Measurements from ENCODE around the gene CHST14. TPM values are rescaled to one million over a fixed set of nuclear protein-coding genes. Genes with fewer than 3 reads are reported as not detected.

Gene CHST14
- 10 to 100 TPM; 12.1 to 12.6 TPM for total RNA-seq

- Mint-ChIP-seq H3K4me1 (ENCODE audit: low read depth) (peaks cover 31% of the 10 kb centered on the region), H3K27ac (peak within 1 kb of the TSS; percentile 89), H3K36me3 (ENCODE audit: low read depth) (peaks cover 22% of the 10 kb centered on the region), H3K9me3 (ENCODE audit: insufficient read depth) (no peaks in the 10 kb centered on the region), H3K27me3 (ENCODE audit: low read depth) (no peaks in the 10 kb centered on the region), H3K4me3 (peak within 1 kb of the TSS; percentile 88)
- POLR2A ChIA-PET: interaction anchor here (0.6 to 1.3 kb wide), 4 partner anchors 8 to 161 kb away, joined by 3 read pairs; no protein-coding TSS in a partner anchor
- CTCF ChIA-PET: interaction anchor here (1.0 to 2.2 kb wide), 3 partner anchors 13 to 126 kb away, joined by 4 to 9 read pairs (median 9); partner anchors contain the start of gene BAHD1
- ATAC-seq (peak; percentile 87), DNase-seq (peak; percentile 59)
Measured at GRCh38 chr15:40470423-40471104, at the start of gene CHST14. CHST14 (plus strand) TSS chr15:40470984; CDS start chr15:40471214, 230 bp downstream.

GRCh38 chr15:40421246-40422157 lies 49.3 kb upstream of the CHST14 start:
- peak; percentile 99 for ATAC-seq
- ChIA-PET POLR2A (interaction anchor here (0.9 to 2.0 kb wide), 3 partner anchors 17 to 82 kb away, joined by 3 to 5 read pairs (median 3); no protein-coding TSS in a partner anchor), CTCF (interaction anchor here (0.7 to 11.4 kb wide), 30 partner anchors 8 to 204 kb away, joined by 3 to 109 read pairs (median 6); partner anchors contain the start of genes BAHD1, CCDC9B, INAFM2 and IVD)
- DNase-seq: peak; percentile 86
- H3K27ac Mint-ChIP-seq: no peak overlapping the region
- H3K4me3 Mint-ChIP-seq: no peak overlapping the region
- H3K36me3 Mint-ChIP-seq (ENCODE audit: low read depth): peaks cover 2% of the 10 kb centered on the region
- H3K4me1 Mint-ChIP-seq (ENCODE audit: low read depth): peaks cover 8% of the 10 kb centered on the region
- no peaks in the 10 kb centered on the region for H3K9me3 Mint-ChIP-seq (ENCODE audit: insufficient read depth)
- H3K27me3 Mint-ChIP-seq (ENCODE audit: low read depth): no peaks in the 10 kb centered on the region

GRCh38 chr15:40424483-40425115 lies 46.2 kb upstream of the CHST14 start:
- no peaks in the 10 kb centered on the region for H3K9me3 Mint-ChIP-seq (ENCODE audit: insufficient read depth)
- ChIA-PET CTCF (interaction anchor here (0.9 to 11.4 kb wide), 5 partner anchors 15 to 93 kb away, joined by 3 to 109 read pairs (median 5); no protein-coding TSS in a partner anchor), POLR2A (interaction anchor here (1.2 kb wide), 1 partner anchor 56 kb away, joined by 6 read pairs; no protein-coding TSS in a partner anchor)
- ATAC-seq (no peak), DNase-seq (no peak)
- H3K27me3 Mint-ChIP-seq (ENCODE audit: low read depth): no peaks in the 10 kb centered on the region
- peaks cover 8% of the 10 kb centered on the region for H3K4me1 Mint-ChIP-seq (ENCODE audit: low read depth)
- H3K36me3 Mint-ChIP-seq (ENCODE audit: low read depth): no peaks in the 10 kb centered on the region
- H3K4me3 Mint-ChIP-seq: no peak overlapping the region
- H3K27ac Mint-ChIP-seq: no peak overlapping the region

DNA sequence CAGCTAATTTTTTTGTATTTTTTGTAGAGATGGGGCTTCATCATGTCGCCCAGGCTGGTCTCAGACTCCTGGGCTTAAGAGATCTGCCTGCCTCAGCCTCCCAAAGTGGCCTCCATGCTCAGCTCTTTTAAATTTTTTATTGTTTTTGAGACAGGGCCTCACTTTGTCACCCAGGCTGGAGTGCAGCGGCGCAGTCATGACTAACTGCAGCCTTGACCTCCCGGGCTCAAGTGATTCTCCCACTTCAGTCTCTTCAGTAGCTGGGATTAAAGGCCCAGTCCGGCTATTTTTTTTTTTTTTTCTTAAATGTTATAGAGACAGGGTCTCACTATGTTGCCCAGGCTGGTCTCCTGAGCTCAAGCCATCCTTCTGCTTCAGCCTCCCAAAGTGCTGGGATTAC lies 45.1 kb upstream of the CHST14 start:
- no peak for ATAC-seq
- POLR2A ChIA-PET: interaction anchor here (0.6 kb wide), 1 partner anchor 229 kb away, joined by 4 read pairs; no protein-coding TSS in a partner anchor
- no peaks in the 10 kb centered on the region for H3K9me3 Mint-ChIP-seq (ENCODE audit: insufficient read depth)

GRCh38 chr15:40427188-40427587 lies 43.6 kb upstream of the CHST14 start:
- H3K4me1 Mint-ChIP-seq (ENCODE audit: low read depth): peaks cover under 1% of the 10 kb centered on the region
- ATAC-seq: no peak
- no peaks in the 10 kb centered on the region for H3K36me3 Mint-ChIP-seq (ENCODE audit: low read depth)
- ChIA-PET CTCF (interaction anchor here (1.9 to 11.4 kb wide), 2 partner anchors 58 to 89 kb away, joined by 8 to 109 read pairs; no protein-coding TSS in a partner anchor), POLR2A (no interaction called here)
- H3K27ac Mint-ChIP-seq: no peak overlapping the region
- DNase-seq: no peak
- H3K27me3 Mint-ChIP-seq (ENCODE audit: low read depth): no peaks in the 10 kb centered on the region
- no peak overlapping the region for H3K4me3 Mint-ChIP-seq
- H3K9me3 Mint-ChIP-seq (ENCODE audit: insufficient read depth): no peaks in the 10 kb centered on the region

More for the DNA sequence above, 45.1 kb upstream of the CHST14 start:
- CTCF ChIA-PET: interaction anchor here (1.1 to 11.4 kb wide), 6 partner anchors 57 to 147 kb away, joined by 3 to 109 read pairs (median 6); no protein-coding TSS in a partner anchor
- no peak for DNase-seq
- no peak overlapping the region for H3K27ac Mint-ChIP-seq
- H3K4me1 Mint-ChIP-seq (ENCODE audit: low read depth): peaks cover 8% of the 10 kb centered on the region
- no peaks in the 10 kb centered on the region for H3K27me3 Mint-ChIP-seq (ENCODE audit: low read depth)
- no peaks in the 10 kb centered on the region for H3K36me3 Mint-ChIP-seq (ENCODE audit: low read depth)
- no peak overlapping the region for H3K4me3 Mint-ChIP-seq

- CTCF ChIA-PET: no interaction called here
Measured at GRCh38 chr15:40428185-40428584, 42.6 kb upstream of the CHST14 start.

GRCh38 chr15:40429068-40429710 lies 41.6 kb upstream of the CHST14 start:
- Mint-ChIP-seq H3K27ac (no peak overlapping the region), H3K27me3 (ENCODE audit: low read depth) (peaks cover under 1% of the 10 kb centered on the region), H3K4me1 (ENCODE audit: low read depth) (peaks cover 3% of the 10 kb centered on the region), H3K4me3 (no peak overlapping the region), H3K9me3 (ENCODE audit: insufficient read depth) (no peaks in the 10 kb centered on the region), H3K36me3 (ENCODE audit: low read depth) (no peaks in the 10 kb centered on the region)
- ChIA-PET CTCF (interaction anchor here (1.6 kb wide), 1 partner anchor 31 kb away, joined by 3 read pairs; no protein-coding TSS in a partner anchor), POLR2A (no interaction called here)
- no peak for DNase-seq
- no peak for ATAC-seq

More at GRCh38 chr15:40428185-40428584, 42.6 kb upstream of the CHST14 start:
- H3K4me1 Mint-ChIP-seq (ENCODE audit: low read depth): peaks cover 3% of the 10 kb centered on the region
- DNase-seq (no peak), ATAC-seq (no peak)
- H3K4me3 Mint-ChIP-seq: no peak overlapping the region
- no peaks in the 10 kb centered on the region for H3K36me3 Mint-ChIP-seq (ENCODE audit: low read depth)
- POLR2A ChIA-PET: no interaction called here
- no peaks in the 10 kb centered on the region for H3K27me3 Mint-ChIP-seq (ENCODE audit: low read depth)
- H3K27ac Mint-ChIP-seq: no peak overlapping the region
- no peaks in the 10 kb centered on the region for H3K9me3 Mint-ChIP-seq (ENCODE audit: insufficient read depth)

GRCh38 chr15:40430271-40430805 lies 40.4 kb upstream of the CHST14 start:
- POLR2A ChIA-PET: no interaction called here
- H3K4me1 Mint-ChIP-seq (ENCODE audit: low read depth): peaks cover 7% of the 10 kb centered on the region

DNA sequence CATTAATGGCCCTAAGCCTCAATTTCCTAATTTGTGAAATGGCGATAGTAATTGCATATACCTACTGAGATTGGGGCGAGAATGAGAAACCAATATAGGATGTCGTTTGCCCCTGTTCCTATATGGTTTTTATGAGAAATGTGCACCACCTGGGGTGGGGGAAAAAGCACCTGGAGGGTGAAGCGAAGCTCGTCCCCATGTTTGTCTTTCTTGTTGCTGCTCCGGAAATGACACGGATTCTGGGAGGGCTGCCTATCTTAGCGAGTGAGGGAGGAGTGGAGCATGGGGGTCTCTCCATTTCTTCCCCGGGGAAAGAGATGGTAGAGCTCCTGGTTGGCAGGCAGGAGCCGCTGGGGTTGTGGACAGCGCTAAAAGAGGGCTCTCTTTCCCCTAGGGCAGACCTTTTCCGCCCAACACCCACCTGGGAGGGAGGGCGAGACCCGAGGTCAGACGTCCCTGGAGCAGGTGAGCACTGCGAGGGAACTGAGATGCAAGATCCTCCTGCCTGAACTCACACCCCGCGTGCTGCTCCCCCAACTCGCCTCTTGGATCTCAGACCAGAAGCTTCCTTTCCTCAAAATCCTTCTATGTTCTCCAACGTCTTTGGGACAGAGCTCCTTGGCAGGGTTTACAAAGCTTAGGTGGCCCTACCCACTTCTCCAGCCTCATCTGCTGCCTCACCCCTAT lies 35.6 kb upstream of the CHST14 start:
- ATAC-seq (no peak), DNase-seq (no peak)
- H3K36me3 Mint-ChIP-seq (ENCODE audit: low read depth): no peaks in the 10 kb centered on the region
- H3K4me3 Mint-ChIP-seq: no peak overlapping the region
- H3K27me3 Mint-ChIP-seq (ENCODE audit: low read depth): peaks cover 53% of the 10 kb centered on the region
- CTCF ChIA-PET: interaction anchor here (1.1 kb wide), 1 partner anchor 14 kb away, joined by 3 read pairs; no protein-coding TSS in a partner anchor
- no peaks in the 10 kb centered on the region for H3K9me3 Mint-ChIP-seq (ENCODE audit: insufficient read depth)
- POLR2A ChIA-PET: no interaction called here
- H3K27ac Mint-ChIP-seq: no peak overlapping the region
- H3K4me1 Mint-ChIP-seq (ENCODE audit: low read depth): peaks cover 26% of the 10 kb centered on the region

More at GRCh38 chr15:40430271-40430805, 40.4 kb upstream of the CHST14 start:
- Mint-ChIP-seq H3K36me3 (ENCODE audit: low read depth) (no peaks in the 10 kb centered on the region), H3K27me3 (ENCODE audit: low read depth) (peaks cover 10% of the 10 kb centered on the region), H3K4me3 (no peak overlapping the region), H3K9me3 (ENCODE audit: insufficient read depth) (no peaks in the 10 kb centered on the region), H3K27ac (no peak overlapping the region)
- DNase-seq: no peak
- CTCF ChIA-PET: interaction anchor here (0.8 to 1.6 kb wide), 3 partner anchors 9 to 92 kb away, joined by 3 to 4 read pairs (median 3); no protein-coding TSS in a partner anchor
- no peak for ATAC-seq

GRCh38 chr15:40435710-40436089 lies 35.1 kb upstream of the CHST14 start:
- Mint-ChIP-seq H3K4me3 (no peak overlapping the region), H3K4me1 (ENCODE audit: low read depth) (peaks cover 26% of the 10 kb centered on the region), H3K36me3 (ENCODE audit: low read depth) (no peaks in the 10 kb centered on the region), H3K27me3 (ENCODE audit: low read depth) (peaks cover 54% of the 10 kb centered on the region), H3K27ac (no peak overlapping the region), H3K9me3 (ENCODE audit: insufficient read depth) (no peaks in the 10 kb centered on the region)
- no peak for ATAC-seq
- ChIA-PET POLR2A (no interaction called here), CTCF (interaction anchor here (1.1 kb wide), 1 partner anchor 14 kb away, joined by 3 read pairs; no protein-coding TSS in a partner anchor)
- no peak for DNase-seq

Data from activated CD8-positive, alpha-beta T cell treated with anti-CD3 and anti-CD28 coated beads, Interleukin-2, amount 10 ng/mL, durations not matched to agents 7 days and 5 days (primary cell).